Measurements from ENCODE around the gene TENM4.

- TF ChIP-seq CTCF (IDR thresholded peaks at IDR 0.05) (no peak), POLR2A (IDR thresholded peaks at IDR 0.05) (no peak)
Observed at GRCh38 chr11:79094616-79095015, 346.2 kb downstream of the TENM4 start.

Measured in uterus (tissue), 2 donors.